ENCODE measurements around the gene B4GAT1.
A peak's percentile ranks its signal among the peaks of the same experiment; 100 is the strongest.

Gene B4GAT1

GRCh38 chr11:66344550-66345315 is 2.7 kb downstream of the B4GAT1 start, which contains the start of gene BRMS1:
BRMS1 (minus strand) TSS chr11:66345104; CDS start chr11:66342234, 2,870 bp downstream.
- peak; percentile 23 for TF ChIP-seq CTCF (IDR thresholded peaks at IDR 0.05; ENCODE audit: low read depth, low read length)
- DNase-seq (ENCODE audit: low read depth in 2 of 2) = peak; percentile 97 to 98
- H3K4me3 ChIP-seq (replicated peaks in 1 of 2; ENCODE audit: low read depth in 2 of 2, low read length in 2 of 2) = peak within 1 kb of the TSS; percentile 94 to 97

GRCh38 chr11:66343176-66343575 is 4.3 kb downstream of the B4GAT1 start:
- DNase-seq (ENCODE audit: low read depth in 2 of 2) = no peak
- no peak for TF ChIP-seq CTCF (IDR thresholded peaks at IDR 0.05; ENCODE audit: low read depth, low read length)
- no peak overlapping the region for H3K4me3 ChIP-seq (replicated peaks in 1 of 2; ENCODE audit: low read depth in 2 of 2, low read length in 2 of 2)

- H3K4me3 ChIP-seq (replicated peaks in 1 of 2; ENCODE audit: low read depth in 2 of 2, low read length in 2 of 2) = no peak overlapping the region
- TF ChIP-seq CTCF (IDR thresholded peaks at IDR 0.05; ENCODE audit: low read depth, low read length) = no peak
- no peak for DNase-seq (ENCODE audit: low read depth in 2 of 2)
These were observed 5.8 kb downstream of the B4GAT1 start for GRCh38 chr11:66341502-66342126.

- no peak for TF ChIP-seq CTCF (IDR thresholded peaks at IDR 0.05; ENCODE audit: low read depth, low read length)
- DNase-seq (ENCODE audit: low read depth in 2 of 2) = no peak
- no peak overlapping the region for H3K4me3 ChIP-seq (replicated peaks in 1 of 2; ENCODE audit: low read depth in 2 of 2, low read length in 2 of 2)
These were observed 6.6 kb downstream of the B4GAT1 start for GRCh38 chr11:66340596-66341501.

GRCh38 chr11:66339686-66340483 is 7.5 kb downstream of the B4GAT1 start:
- no peak overlapping the region for H3K4me3 ChIP-seq (replicated peaks in 1 of 2; ENCODE audit: low read depth in 2 of 2, low read length in 2 of 2)
- no peak for TF ChIP-seq CTCF (IDR thresholded peaks at IDR 0.05; ENCODE audit: low read depth, low read length)
- DNase-seq (ENCODE audit: low read depth in 2 of 2) = no peak

- no peak overlapping the region for H3K4me3 ChIP-seq (replicated peaks in 1 of 2; ENCODE audit: low read depth in 2 of 2, low read length in 2 of 2)
- no peak for DNase-seq (ENCODE audit: low read depth in 2 of 2)
- no peak for TF ChIP-seq CTCF (IDR thresholded peaks at IDR 0.05; ENCODE audit: low read depth, low read length)
These were observed 8.2 kb downstream of the B4GAT1 start for GRCh38 chr11:66339162-66339675.

Data from cardiac fibroblast (primary cell).